Stimulated activated naive CD8-positive, alpha-beta T cell treated with anti-CD3 and anti-CD28 coated beads, Interleukin-15, Interleukin-2, amounts not matched to agents 100 U/mL and 50 U/mL, for 24 hours (primary cell): ENCODE results near the gene SCP2.

Source experiments
- ATAC-seq: fragments of 150-1000 bp; cut with Tn5 transposase; one replicate; pipeline ENCODE4 v1.10.0; 2021
- DNase-seq: peaks from one replicate; pipeline ENCODE4 v3.0.0; 2021

Gene SCP2

GRCh38 chr1:53082826-53083455 is 155.9 kb downstream of the SCP2 start:
- DNase-seq (no peak), ATAC-seq (no peak)

- DNase-seq (no peak), ATAC-seq (no peak)
These were observed 156.8 kb downstream of the SCP2 start for GRCh38 chr1:53083636-53084588.

- DNase-seq (no peak), ATAC-seq (no peak)
These were observed 157.5 kb downstream of the SCP2 start for GRCh38 chr1:53084589-53084971.

GRCh38 chr1:53085405-53085804 is 158.3 kb downstream of the SCP2 start:
- DNase-seq: no peak

GRCh38 chr1:53086491-53087070 is 159.5 kb downstream of the SCP2 start:
- no peak for DNase-seq

More at GRCh38 chr1:53085405-53085804, 158.3 kb downstream of the SCP2 start:
- ATAC-seq: no peak

GRCh38 chr1:53087332-53088285 is 160.5 kb downstream of the SCP2 start:
- DNase-seq: no peak
- no peak for ATAC-seq

More at GRCh38 chr1:53086491-53087070, 159.5 kb downstream of the SCP2 start:
- ATAC-seq: no peak

GRCh38 chr1:53088616-53089300 is 161.7 kb downstream of the SCP2 start:
- DNase-seq (no peak), ATAC-seq (no peak)

- no peak for ATAC-seq
- DNase-seq: no peak
These were observed 162.6 kb downstream of the SCP2 start for GRCh38 chr1:53089478-53090226.

- no peak for ATAC-seq
- DNase-seq: no peak
These were observed 163.4 kb downstream of the SCP2 start for GRCh38 chr1:53090227-53091147.

- DNase-seq (no peak), ATAC-seq (no peak)
These were observed 165.0 kb downstream of the SCP2 start for GRCh38 chr1:53091841-53092645.

- no peak for ATAC-seq
- DNase-seq: no peak
These were observed 165.8 kb downstream of the SCP2 start for GRCh38 chr1:53092659-53093450.

- no peak for DNase-seq
- no peak for ATAC-seq
These were observed 166.3 kb downstream of the SCP2 start for GRCh38 chr1:53093451-53093754.

- no peak for DNase-seq
These were observed 166.9 kb downstream of the SCP2 start for GRCh38 chr1:53093778-53094532.

GRCh38 chr1:53094533-53094919 is 167.4 kb downstream of the SCP2 start:
- DNase-seq (no peak), ATAC-seq (no peak)

More at GRCh38 chr1:53093778-53094532, 166.9 kb downstream of the SCP2 start:
- no peak for ATAC-seq
